ENCODE results near the gene MYL6B.
"Not testable (repeated sequence)": the region's sequence is repeated elsewhere in the genome, so short reads cannot be mapped to it uniquely, and the experiment has no call there.

Gene MYL6B

GRCh38 chr12:56152756-56153677, 630 bp downstream of the MYL6B start:
- Mint-ChIP-seq H3K36me3 (ENCODE audit: low read depth) (peaks cover 13% of the 10 kb centered on the region), H3K4me1 (peaks cover 59% of the 10 kb centered on the region), H3K9me3 (no peaks in the 10 kb centered on the region), H3K27me3 (ENCODE audit: low read depth) (no peaks in the 10 kb centered on the region), H3K27ac (peak overlapping the region; percentile 87 to 97 (median 93)), H3K4me3 (peak overlapping the region; percentile 97 to 100 (median 99))
- TF ChIP-seq CTCF (IDR thresholded peaks at IDR 0.05; ENCODE audit: unreplicated experiment in 3 of 3): no peak

GRCh38 chr12:56153678-56154065, 1.3 kb downstream of the MYL6B start:
- Mint-ChIP-seq H3K27me3 (ENCODE audit: low read depth) (no peaks in the 10 kb centered on the region), H3K36me3 (ENCODE audit: low read depth) (peaks cover 13% of the 10 kb centered on the region), H3K9me3 (no peaks in the 10 kb centered on the region), H3K27ac (peak overlapping the region; percentile 87 to 97 (median 93)), H3K4me3 (peak overlapping the region; percentile 97 to 100 (median 99)), H3K4me1 (peaks cover 59% of the 10 kb centered on the region)
- no peak for TF ChIP-seq CTCF (IDR thresholded peaks at IDR 0.05; ENCODE audit: unreplicated experiment in 3 of 3)

GRCh38 chr12:56154246-56154771, 1.9 kb downstream of the MYL6B start:
- peaks cover 17% of the 10 kb centered on the region for H3K36me3 Mint-ChIP-seq (ENCODE audit: low read depth)

GRCh38 chr12:56154818-56155217, 2.4 kb downstream of the MYL6B start:
- H3K9me3 Mint-ChIP-seq: no peaks in the 10 kb centered on the region
- H3K36me3 Mint-ChIP-seq (ENCODE audit: low read depth): peaks cover 21% of the 10 kb centered on the region
- peak overlapping the region; percentile 87 to 97 (median 93) for H3K27ac Mint-ChIP-seq
- peaks cover 69% of the 10 kb centered on the region for H3K4me1 Mint-ChIP-seq
- peak overlapping the region; percentile 96 to 100 (median 99) for H3K4me3 Mint-ChIP-seq
- no peak for TF ChIP-seq CTCF (IDR thresholded peaks at IDR 0.05; ENCODE audit: unreplicated experiment in 3 of 3)
- no peaks in the 10 kb centered on the region for H3K27me3 Mint-ChIP-seq (ENCODE audit: low read depth)

More at GRCh38 chr12:56154246-56154771, 1.9 kb downstream of the MYL6B start:
- peak overlapping the region; percentile 97 to 100 (median 99) for H3K4me3 Mint-ChIP-seq
- TF ChIP-seq CTCF (IDR thresholded peaks at IDR 0.05; ENCODE audit: unreplicated experiment in 3 of 3): no peak
- peak overlapping the region; percentile 87 to 97 (median 93) for H3K27ac Mint-ChIP-seq
- peaks cover 64% of the 10 kb centered on the region for H3K4me1 Mint-ChIP-seq
- H3K9me3 Mint-ChIP-seq: no peaks in the 10 kb centered on the region
- no peaks in the 10 kb centered on the region for H3K27me3 Mint-ChIP-seq (ENCODE audit: low read depth)

GRCh38 chr12:56155256-56155845, 3.0 kb downstream of the MYL6B start:
- Mint-ChIP-seq H3K4me3 (peak overlapping the region; percentile 96 to 100 (median 99)), H3K27me3 (ENCODE audit: low read depth) (no peaks in the 10 kb centered on the region), H3K27ac (peak overlapping the region; percentile 87 to 97 (median 93)), H3K9me3 (no peaks in the 10 kb centered on the region), H3K36me3 (ENCODE audit: low read depth) (peaks cover 27% of the 10 kb centered on the region), H3K4me1 (peaks cover 71% of the 10 kb centered on the region)
- TF ChIP-seq CTCF (IDR thresholded peaks at IDR 0.05; ENCODE audit: unreplicated experiment in 3 of 3): no peak

GRCh38 chr12:56156464-56157200, 4.2 kb downstream of the MYL6B start:
- not testable (repeated sequence) for H3K9me3 Mint-ChIP-seq; H3K27me3 Mint-ChIP-seq (ENCODE audit: low read depth)
- peak overlapping the region; percentile 94 to 100 (median 96) for H3K4me3 Mint-ChIP-seq
- peaks cover 73% of the 10 kb centered on the region for H3K4me1 Mint-ChIP-seq
- H3K36me3 Mint-ChIP-seq (ENCODE audit: low read depth): peaks cover 38% of the 10 kb centered on the region
- peak overlapping the region; percentile 99 to 100 (median 100) for H3K27ac Mint-ChIP-seq
